Adipose tissue (tissue), 3 donors: ENCODE measurements around the gene NMNAT1. TPM values are rescaled to one million over a fixed set of nuclear protein-coding genes. Genes with fewer than 3 reads are reported as not detected.

ENCODE experiments used
- H3K27ac ChIP-seq: one replicate; pipeline ENCODE4 v1.5.1; 2013; ENCODE audit warnings: low read depth, low read length
- WGBS, 3 donors: extraction: QIAGEN DNeasy Blood & Tissue Kit; methylation state at CpG; one replicate each; pipeline ENCODE4 v1.1.7; 2013; 5-methylcytosine and 5-hydroxymethylcytosine counted together
- polyA plus RNA-seq, 3 donors: library from polyadenylated mRNA; stranded (reverse); fragments of 200-250 nt; gene quantifications; one replicate each; pipeline ENCODE4 v1.2.3, GENCODE V29; 2013
- donor health status: healthy with polysubstance abuse.
- donor health status: Bipolar disorder and iron deficiency.
- donor health status: healthy.

Gene NMNAT1
- 1 to 10 TPM; 4.2 to 4.9 (median 4.9) TPM for polyA plus RNA-seq

DNA sequence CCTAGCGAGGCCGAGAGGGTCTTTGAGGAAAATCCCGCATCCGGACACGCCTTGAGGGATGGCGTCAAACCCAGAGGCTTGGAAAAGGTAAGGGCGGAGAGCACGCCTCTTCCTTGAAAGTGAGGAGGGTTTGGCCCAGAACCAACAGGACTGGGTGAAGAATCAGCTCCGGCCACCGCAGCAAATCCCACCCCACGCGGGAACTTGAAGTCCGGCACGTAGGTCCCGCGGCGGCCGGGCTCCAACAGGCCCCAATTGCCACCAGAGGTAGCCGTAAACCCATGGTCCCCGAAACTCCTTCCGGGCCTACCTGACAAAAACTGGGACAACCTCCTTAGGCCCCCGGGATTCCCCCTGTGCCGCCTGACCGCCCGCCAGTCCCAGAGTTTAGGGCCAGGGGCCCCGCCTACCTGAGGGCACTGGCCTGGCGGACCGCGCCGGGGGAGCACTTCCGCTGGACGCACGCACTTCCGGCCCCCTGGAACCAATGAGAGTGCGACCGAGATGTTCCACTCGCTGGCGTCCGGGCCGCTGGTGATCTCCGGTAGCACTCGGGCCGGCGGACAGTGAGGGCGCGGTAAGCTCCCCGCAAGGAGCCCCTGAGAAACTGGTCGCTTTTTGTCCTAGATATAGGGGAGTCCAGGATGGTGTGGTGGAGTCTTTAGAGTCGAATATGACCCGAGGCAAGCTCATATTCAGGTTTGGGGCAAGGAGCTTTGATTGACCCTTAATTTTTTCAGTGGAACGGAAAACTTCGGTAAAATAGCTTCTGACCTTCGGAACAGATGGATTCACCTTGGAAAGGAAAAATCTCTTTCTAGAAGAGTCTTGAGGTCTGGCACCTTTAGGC, at the start of gene NMNAT1, which contains the start of gene LZIC:
Gene NMNAT1, plus strand, starts transcription at position 537 of the 850 bp plus-strand sequence. CDS start 28,599 bp downstream, outside the sequence.
Gene LZIC, minus strand, starts transcription at position 453 of the 850 bp plus-strand sequence. CDS start 6,772 bp downstream, outside the sequence.
- WGBS, 3 donors: 0% methylated on average over 53 of the region's 53 CpGs
- H3K27ac ChIP-seq: no peak within 1 kb of the TSS

DNA sequence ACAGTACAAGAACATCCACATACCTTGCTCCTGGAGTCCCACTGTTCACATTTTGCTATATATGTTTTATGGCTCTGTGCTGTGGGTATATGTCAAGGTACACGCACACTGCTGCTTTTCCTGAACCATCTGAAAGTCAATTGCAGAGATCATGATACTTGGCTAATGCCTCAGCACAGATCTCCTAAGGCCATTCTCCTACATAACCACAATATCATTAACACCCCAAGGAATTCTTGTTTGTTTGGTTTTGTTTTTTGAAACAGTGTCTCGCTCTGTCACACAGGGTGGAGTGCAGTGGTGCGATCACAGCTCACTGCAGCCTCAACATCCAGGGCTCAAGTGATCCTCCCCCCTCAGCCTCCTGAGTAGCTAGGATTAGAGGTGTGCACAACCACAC, 49.2 kb upstream of the NMNAT1 start:
- no peak overlapping the region for H3K27ac ChIP-seq

DNA sequence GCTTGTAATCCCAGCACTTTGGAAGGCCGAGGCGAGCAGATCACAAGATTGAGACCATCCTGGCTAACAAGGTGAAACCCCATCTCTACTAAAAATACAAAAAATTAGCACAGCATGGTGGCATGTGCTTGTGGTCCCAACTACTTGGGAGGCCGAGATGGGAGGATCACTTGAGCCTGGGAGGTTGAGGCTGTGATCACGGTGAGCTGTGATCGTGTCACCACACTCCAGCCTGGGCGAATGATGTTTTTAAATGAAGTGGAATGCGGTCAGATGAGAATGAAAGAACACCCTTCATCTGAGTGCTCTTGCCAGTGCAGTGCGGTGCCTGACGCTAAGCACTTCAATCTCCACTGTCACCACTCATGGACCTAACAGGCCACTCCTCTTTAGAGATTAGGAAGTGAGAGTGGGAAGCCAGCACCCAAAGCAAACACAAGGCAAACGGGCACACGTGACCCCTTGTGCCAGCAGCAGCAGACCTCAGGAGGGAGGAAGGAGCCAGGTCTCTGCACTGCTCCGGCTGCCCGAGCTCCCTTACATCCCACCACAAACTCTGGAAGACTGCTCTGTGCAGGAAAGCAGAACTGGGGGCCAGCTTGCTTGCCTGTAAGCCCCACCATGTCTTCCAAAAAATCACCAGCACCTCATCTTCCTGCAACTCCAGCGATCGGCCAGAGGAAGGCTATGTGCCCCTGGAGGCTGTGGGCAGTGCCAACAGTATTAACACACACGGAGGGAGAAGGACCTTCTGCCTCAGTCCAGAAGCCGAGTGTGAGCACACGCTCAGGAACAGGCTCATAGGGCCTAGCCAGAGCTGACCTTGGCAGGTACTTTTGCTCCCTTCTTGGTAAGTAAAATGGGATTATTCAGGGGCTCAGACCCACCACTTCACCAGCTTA, 42.9 kb upstream of the NMNAT1 start:
- no peak overlapping the region for H3K27ac ChIP-seq
- 28 to 53% (median 48%) methylated on average over 18 of the region's 18 CpGs for WGBS, 3 donors

More for the DNA sequence above, 49.2 kb upstream of the NMNAT1 start:
- WGBS, 3 donors: 78 to 91% (median 84%) methylated on average over 3 of the region's 3 CpGs

DNA sequence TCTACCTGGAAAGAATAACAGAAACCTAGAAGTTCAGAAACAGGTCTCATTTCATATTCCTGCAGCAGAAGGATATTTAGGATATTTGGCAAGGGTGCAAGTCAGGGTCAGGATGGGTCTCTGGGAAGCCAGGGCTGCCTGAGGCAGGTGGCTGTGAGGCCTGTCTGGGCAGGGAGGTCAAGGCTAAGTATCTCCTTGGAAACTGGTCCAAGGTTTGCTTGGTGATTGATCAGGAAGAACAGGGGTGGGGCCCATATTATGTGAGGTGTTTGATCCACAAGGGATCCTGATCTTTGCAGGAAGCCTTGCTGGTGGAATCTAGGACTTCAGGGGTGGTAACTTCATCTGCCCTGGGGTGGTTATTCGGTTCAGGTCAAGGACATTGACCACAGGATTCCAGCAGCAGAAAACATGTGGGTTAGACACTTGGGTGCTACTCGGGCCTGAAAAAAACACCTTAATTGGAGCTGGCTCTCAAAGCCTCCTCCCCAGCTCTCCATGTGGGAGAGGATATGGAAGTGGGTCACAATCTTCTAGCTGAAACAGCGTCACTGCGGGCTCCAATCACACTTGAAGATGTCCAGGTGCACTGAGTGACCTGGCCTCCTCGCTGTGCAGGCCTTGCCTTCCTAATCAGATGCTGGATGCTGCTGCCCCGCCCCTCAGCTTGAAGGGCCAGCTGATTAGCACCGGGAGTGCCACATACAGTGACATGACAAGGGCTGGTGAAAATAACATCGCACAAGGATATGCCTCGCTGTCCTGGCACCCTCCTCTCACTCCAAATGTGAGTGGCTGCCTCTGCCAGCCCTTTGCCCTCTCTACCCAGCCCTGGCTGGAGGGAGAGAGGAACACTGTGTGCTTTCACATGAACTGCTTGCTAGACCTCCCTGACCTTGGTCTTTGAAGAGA, 41.9 kb upstream of the NMNAT1 start:
- no peak overlapping the region for H3K27ac ChIP-seq
- 31 to 76% (median 71%) methylated on average over 9 of the region's 9 CpGs for WGBS, 3 donors

DNA sequence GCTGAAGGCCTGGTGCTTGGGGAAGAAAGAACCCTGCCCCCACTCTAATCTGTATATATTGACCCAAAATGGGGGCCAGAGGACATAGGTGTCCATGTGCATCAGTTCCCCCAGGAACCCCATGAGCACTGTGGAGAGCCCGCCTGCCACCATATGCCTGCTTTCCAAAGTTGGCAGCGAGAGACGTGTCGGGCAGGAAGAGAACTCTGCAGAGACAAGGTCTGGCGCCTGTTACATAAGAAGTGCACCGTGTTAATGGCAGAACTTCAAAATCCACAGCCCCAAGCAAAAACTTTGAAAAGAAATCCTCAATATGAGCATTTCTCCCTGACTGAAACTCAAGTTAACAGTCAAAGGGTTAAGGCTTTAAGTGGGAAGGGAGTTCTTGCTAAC, 41.2 kb upstream of the NMNAT1 start:
- no peak overlapping the region for H3K27ac ChIP-seq
- 36 to 60% (median 53%) methylated on average over 6 of the region's 6 CpGs for WGBS, 3 donors

DNA sequence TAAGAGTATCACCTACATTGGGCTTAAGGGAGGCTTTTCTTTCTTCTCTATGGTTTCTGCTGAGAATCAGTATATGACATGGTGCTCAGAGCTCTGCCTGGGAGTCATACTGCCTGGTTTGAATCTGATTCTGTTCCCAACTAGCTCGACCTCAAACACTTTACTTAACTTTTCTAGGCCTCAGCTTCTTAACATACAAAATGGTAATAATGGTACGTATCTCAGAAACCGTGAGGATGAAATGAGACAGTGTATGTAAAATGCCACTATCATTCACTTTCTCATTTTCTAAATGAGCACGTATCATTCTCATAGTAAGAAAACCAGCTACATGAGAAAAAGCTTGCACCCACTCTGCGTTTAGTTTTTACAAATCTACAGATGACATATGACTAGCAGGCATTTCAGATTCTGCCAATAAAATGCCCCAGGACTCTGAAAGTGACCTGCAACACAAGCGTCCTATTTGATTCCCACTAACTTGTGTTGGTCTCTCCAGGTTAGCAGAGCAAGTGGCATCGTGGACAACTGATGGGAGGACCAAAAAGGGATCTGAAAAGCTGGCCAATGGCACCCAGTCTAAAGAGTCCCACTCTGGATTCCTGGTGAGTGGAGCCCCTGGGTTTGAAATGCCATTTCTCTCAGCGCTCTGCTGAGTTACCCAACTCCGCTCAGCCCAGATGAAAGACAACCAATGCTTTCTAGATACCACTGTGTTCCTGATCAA, 39.3 kb upstream of the NMNAT1 start:
- H3K27ac ChIP-seq: no peak overlapping the region
- WGBS, 3 donors: 87 to 93% (median 88%) methylated on average over 9 of the region's 9 CpGs

DNA sequence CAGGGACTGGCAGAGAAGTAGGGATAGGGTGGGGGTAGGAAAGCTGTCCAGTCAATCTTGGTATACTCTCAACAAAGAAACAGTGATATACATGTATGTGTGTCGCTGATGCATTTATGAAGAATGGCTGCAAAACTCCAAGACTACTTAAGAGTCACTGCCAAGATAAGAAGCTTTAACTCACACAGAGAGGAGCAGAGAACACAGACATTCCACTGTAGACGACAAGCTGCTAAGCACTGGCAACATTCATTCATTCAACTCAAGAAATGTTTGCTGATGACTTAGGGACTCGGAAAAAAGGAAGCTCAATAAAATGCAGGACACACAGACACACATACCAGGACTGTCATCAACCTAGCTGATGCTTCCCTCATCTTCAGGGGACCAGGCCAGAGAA, 38.7 kb upstream of the NMNAT1 start:
- no peak overlapping the region for H3K27ac ChIP-seq
- 61 to 81% (median 70%) methylated on average over 3 of the region's 3 CpGs for WGBS, 3 donors

DNA sequence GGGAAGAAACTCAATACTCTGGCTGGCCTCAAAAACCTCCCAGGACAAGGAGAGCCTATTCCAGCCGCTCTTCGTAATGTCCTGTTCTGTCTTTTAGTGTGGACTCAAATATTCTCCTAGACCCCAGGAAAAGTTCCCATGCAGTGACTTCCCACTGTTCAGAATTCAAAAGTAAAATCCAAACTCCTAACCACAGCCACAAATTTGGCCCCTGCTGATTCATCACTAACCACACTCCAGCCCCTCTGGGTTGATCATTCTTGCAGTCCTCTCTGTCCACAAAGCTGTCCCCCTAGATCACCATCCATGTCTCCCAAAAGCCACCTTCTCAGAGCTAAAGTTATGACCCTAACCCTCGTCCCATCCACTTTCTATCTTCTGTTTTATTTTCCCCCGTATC, 38.3 kb upstream of the NMNAT1 start:
- WGBS, 3 donors: 76 to 81% (median 77%) methylated on average over 4 of the region's 4 CpGs
- no peak overlapping the region for H3K27ac ChIP-seq

DNA sequence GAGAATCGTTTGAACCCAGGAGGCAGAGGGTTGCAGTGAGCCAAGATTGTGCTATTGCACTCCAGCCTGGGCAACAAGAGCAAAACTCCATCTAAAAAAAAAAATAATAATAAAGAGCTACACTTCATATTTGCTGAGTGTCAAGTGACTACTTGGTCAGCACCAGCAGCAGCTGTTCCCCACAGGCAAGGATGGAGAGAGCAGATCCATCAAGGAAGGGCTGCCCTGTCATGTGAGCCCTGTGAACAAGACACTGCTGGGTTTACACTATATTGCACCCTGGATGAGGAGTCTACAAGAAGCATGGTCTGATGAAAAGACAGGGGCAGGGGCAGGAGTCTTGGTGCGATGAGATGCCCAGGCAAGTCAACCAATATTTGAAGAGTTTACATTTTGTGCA, 36.8 kb upstream of the NMNAT1 start:
- no peak overlapping the region for H3K27ac ChIP-seq
- WGBS, 3 donors: 92 to 95% (median 95%) methylated on average over 2 of the region's 2 CpGs

DNA sequence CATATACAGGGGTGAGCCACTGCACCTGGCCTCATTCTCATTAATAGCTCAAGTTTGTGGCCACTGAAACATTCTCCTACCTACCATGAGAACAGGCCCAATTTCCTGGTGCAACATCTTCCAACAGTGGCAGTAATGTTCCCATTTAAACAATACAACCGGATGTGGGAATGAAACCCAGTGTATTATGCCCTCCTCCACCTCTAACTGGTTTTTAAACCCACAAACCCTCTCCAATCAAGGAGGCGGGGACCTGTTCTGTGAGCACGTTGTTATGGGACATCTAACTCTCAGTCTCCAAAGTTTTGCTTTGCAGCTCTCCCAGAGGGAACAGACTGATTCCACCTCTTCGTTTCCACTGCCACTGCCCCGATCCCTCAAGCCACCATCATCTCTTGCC, 35.8 kb upstream of the NMNAT1 start:
- no peak overlapping the region for H3K27ac ChIP-seq
- 64 to 72% (median 68%) methylated on average over 5 of the region's 5 CpGs for WGBS, 3 donors

DNA sequence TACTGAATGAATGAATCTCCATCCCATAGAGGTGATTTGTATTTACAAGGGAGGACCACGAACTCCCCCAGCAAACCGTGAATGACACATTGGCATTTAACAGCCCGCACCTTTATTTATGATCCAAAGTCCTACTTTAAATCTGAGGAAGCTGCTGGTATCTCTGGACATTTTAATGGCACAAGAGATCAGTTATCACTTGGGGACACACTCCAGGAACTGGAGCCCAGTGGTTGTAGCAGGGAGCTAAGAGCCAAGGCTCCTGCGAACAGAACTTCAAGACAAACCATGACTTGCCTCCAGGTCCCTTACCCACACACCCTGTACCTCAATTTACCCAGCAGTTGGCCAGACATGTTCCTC, 34.4 kb upstream of the NMNAT1 start:
- H3K27ac ChIP-seq: no peak overlapping the region

DNA sequence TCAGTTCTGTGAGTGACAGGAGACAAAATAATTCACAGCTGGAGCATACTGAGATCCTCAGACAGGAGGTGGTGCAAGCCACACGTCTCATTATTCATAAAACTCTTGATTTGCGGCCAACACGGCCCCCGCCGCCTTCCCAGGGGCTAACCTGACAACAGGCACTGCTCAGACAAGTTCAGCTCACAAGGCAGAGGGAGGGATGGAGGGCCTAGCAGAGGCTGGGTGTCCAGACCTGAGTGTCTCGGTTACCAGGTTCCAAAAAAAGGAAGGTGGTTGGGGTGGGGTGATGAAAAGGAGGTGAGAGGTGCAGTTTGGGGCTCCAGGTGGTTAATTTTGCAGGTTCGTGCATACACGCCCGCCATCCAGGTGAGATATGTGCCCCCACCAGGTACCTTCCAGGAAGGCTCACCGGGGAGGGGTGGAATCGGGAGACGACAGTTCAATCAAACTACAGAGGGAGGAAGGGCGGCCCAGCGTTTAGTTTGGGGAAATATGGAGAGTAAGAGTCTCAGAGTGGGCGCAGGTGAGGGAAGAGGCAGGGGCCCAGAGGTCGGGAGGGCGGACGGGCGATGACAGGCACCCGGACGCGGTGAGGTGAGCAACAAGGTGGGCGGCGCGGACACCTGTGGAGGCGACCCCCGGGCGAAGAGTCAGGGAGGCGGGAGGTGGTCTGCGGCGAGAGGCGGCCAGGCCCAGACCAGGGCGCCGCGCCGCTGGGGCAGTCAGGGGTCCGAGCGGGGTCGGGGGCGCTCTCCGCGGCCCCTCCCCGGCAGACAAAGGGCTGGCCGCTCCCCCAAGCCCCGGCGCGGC, 33.8 kb upstream of the NMNAT1 start:
- H3K27ac ChIP-seq: no peak overlapping the region
- WGBS, 3 donors: 1% methylated on average over 38 to 47 of the region's 47 CpGs

More for the DNA sequence above, 34.4 kb upstream of the NMNAT1 start:
- WGBS, 3 donors: 38 to 68% (median 55%) methylated on average over 4 of the region's 4 CpGs

DNA sequence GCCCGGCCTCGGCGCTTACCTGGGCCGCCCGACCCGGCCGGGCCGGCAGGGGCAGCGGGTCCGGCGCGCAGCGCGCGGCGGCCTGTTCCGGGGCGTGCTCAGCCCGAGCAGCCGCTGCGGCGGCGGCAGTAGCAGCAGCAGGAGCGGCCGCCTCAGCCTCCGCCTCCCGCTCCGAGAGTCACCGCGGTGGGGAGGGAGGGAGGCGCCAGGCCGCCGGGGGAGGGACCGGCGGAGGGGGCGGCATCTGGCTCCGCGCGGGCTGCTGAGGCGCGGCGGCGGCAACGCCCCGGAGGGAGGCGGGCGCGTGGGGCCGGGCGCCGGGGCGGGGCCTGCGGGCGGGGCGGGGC, 33.2 kb upstream of the NMNAT1 start, which contains the start of gene CTNNBIP1:
Gene CTNNBIP1, minus strand, starts transcription at position 194 of the 347 bp plus-strand sequence. CDS start 38,205 bp downstream, outside the sequence.
- 0 to 1% (median 0%) methylated on average over 8 to 54 of the region's 55 CpGs for WGBS, 3 donors
- peak within 1 kb of the TSS; percentile 72 for H3K27ac ChIP-seq

DNA sequence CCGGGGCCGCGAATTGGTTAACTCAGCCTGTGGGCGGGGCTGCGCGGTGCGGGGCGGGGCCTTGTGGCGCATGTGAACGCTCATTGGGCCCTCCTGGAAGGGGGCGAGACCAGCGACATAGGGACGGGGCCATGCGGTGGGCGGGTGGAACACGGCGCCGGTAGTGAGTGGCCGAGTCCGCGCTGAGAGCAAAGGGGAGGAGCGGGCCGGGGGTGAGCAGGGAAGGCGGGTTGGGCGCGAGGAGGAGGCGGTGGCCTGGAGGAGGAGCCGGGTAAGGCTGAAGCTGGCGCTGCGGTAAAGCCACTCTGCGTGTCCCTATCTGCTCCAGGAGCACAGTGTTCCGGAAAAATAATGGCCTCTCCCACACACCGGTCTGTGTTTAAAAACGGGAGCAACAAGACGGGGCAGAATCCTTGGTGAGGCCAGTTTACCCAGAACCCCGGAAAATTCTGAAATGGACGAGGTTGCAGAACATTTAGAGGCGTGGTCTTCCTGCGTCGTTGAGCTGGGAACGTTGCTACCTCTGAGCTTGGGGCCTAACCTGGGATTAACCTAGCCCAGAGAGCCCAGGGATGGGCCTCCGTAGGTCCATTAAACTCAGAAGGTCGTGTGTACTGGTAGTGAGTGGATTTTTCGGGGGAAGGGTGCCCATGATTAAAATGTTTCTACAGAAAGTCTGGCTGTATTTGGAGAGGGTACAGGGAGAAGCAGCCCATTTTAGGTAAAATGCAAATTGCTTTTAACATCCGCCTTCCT, 32.7 kb upstream of the NMNAT1 start:
- H3K27ac ChIP-seq: peak overlapping the region; percentile 72
- whole genome bisulfite sequencing, 3 donors: 0 to 1% (median 0%) methylated on average over 40 to 45 of the region's 45 CpGs

DNA sequence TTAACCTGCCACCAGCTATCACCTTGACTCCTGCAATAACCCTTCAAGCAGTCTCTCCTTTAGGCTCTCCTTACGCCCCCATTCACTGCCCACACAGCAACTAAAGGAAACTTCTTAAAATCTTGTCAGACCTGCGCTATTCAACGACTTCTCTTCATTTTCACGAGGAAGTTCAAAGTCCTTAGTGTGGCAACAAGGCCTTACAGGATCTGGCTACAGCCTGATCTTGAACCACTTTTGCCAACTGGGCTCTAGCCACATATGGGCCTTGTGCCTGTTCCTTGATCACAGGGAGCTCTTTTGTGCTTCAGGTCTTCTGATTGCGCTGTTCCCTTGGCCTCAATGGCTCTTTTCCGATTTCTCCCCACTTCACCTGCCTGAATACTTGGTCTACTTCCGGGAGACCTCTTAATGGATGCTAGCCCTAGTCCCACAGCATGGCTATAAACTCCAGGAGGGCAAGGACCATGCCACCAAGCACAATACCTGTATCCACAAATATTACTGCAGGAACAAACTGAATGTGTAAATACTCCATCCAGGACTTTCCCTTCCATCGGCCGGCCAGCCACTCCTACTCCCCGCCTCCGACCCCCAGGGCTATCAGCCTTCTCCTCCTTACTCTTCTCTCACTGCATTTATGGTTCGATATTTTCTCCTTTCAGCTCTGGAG, 30.9 kb upstream of the NMNAT1 start:
- H3K27ac ChIP-seq: no peak overlapping the region
- WGBS, 3 donors: 79 to 84% (median 82%) methylated on average over 12 of the region's 12 CpGs

DNA sequence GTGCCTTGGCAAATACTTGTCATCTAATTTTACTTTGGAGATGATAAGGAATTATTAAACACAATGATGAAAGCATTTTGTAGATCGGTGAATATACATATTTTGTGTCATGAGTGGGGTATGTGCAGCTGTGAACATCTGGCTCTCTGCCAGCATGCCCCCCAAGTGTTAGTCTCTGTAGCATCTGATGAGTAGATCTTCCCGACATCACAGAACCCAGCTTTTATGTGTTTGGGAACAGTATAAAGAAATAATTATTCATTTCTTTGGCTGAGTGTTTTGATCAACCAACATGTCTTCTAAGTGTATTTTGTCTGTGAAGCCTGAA, 28.7 kb upstream of the NMNAT1 start:
- H3K27ac ChIP-seq: no peak overlapping the region
- WGBS, 3 donors: 46 to 84% (median 79%) methylated on average over 2 of the region's 2 CpGs
